HCT116 (cell line): Measurements from ENCODE around the gene TEX54. TPM values are rescaled to one million over a fixed set of nuclear protein-coding genes. Genes with fewer than 3 reads are reported as not detected.
A peak's percentile ranks its signal among the peaks of the same experiment; 100 is the strongest.

Experiments used
- ATAC-seq: fragments of 200-7000 bp; cut with Tn5 transposase; 2 replicates; pipeline ENCODE4 v1.9.1; 2020; ENCODE audit warnings: mild to moderate bottlenecking, moderate library complexity
- BruUV-seq: library from RNA; stranded (reverse); fragments of 400-500 nt; replicated peaks from 2 replicates; lab custom pipeline; 2021; lab: Mats Ljungman, UMichigan
- CTCF ChIA-PET: fragments of 300-600 bp; sonication (Branson Sonifier 250); formaldehyde crosslinking; loops from one replicate; lab custom pipeline; 2021; ENCODE audit warnings: antibody characterized with exemption; lab: Charles Lee
- POLR2A ChIA-PET: fragments of 300-600, 350-600 bp; sonication (Branson Sonifier 250); formaldehyde crosslinking; loops from one replicate; lab custom pipeline; 2021; ENCODE audit warnings: antibody characterized with exemption; lab: Charles Lee
- RAD21 ChIA-PET, 2 experiments: fragments of 300-600 bp; sonication (Branson Sonifier 250); formaldehyde crosslinking; loops; one replicate each; lab custom pipeline; 2023; ENCODE audit warnings: low total read pairs in 2 of 2; ENCODE audit not compliant: uncharacterized antibody in 2 of 2, unreplicated experiment in 2 of 2, low non-redundant PET in 1 of 2; lab: Charles Lee
- DNase-seq: peaks from one replicate; pipeline ENCODE4 v3.0.0-alpha.2; 2010; ENCODE audit warnings: low read depth, low spot score
- H2AFZ ChIP-seq: fragments of 200-600 bp; shearing (Covaris generic), sonication (generic); 2 replicates; pipeline ENCODE4 v1.6.1; 2017; ENCODE audit warnings: low read depth, mixed run types, mixed read lengths, antibody characterized with exemption, low read length; ENCODE audit not compliant: poor library complexity, severe bottlenecking
- H3K27ac ChIP-seq: 2 replicates; pipeline ENCODE4 v1.5.1; 2012; ENCODE audit warnings: low read depth, low read length
- H3K27me3 ChIP-seq: fragments of 200-600 bp; sonication (generic); 2 replicates; pipeline ENCODE4 v1.6.1; 2016; ENCODE audit warnings: mixed run types, low read length, mixed read lengths; ENCODE audit not compliant: insufficient read depth
- H3K36me3 ChIP-seq, 2 experiments: fragments of 200-500 bp in 1 of 2; fragments of 200-600 bp in 1 of 2; sonication (Bioruptor generic) in 1 of 2; sonication (generic) in 1 of 2; 2 replicates each; pipeline versions ENCODE4 v1.5.1 to v1.6.1; 2014 to 2016; ENCODE audit warnings: low read length in 2 of 2, inconsistent platforms in 1 of 2, mixed read lengths in 1 of 2, mixed run types in 1 of 2; ENCODE audit not compliant: insufficient read depth in 2 of 2, control insufficient read depth in 1 of 2
- H3K4me1 ChIP-seq, 2 experiments: fragments of 200-600 bp in 1 of 2; sonication (generic) in 1 of 2; 2 replicates each; pipeline versions ENCODE4 v1.5.1 to v1.6.1; 2012 to 2017; ENCODE audit warnings: low read length in 2 of 2, inconsistent platforms in 1 of 2, mild to moderate bottlenecking in 1 of 2, mixed read lengths in 1 of 2, mixed run types in 1 of 2, moderate library complexity in 1 of 2; ENCODE audit not compliant: insufficient read depth in 2 of 2, control insufficient read depth in 1 of 2
- H3K4me2 ChIP-seq: fragments of 200-600 bp; sonication (generic); 2 replicates; pipeline ENCODE4 v1.6.1; 2017; ENCODE audit warnings: mixed run types, low read length, mixed read lengths
- H3K4me3 ChIP-seq, 2 experiments: fragments of 200-600 bp in 1 of 2; sonication (generic) in 1 of 2; replicated peaks in 1 of 2; 2 replicates each; pipeline ENCODE4 v1.5.1; 2011 to 2016; ENCODE audit warnings: low read length in 2 of 2, control low read depth in 1 of 2, low read depth in 1 of 2, mild to moderate bottlenecking in 1 of 2, mixed read lengths in 1 of 2, mixed run types in 1 of 2
- H3K79me2 ChIP-seq: fragments of 200-600 bp; sonication (generic); 2 replicates; pipeline ENCODE4 v1.6.1; 2017; ENCODE audit warnings: mild to moderate bottlenecking, mixed run types, low read length, moderate library complexity, mixed read lengths; ENCODE audit not compliant: insufficient read depth
- H3K9ac ChIP-seq: fragments of 200-600 bp; sonication (generic); 2 replicates; pipeline ENCODE4 v1.6.1; 2016; ENCODE audit warnings: low read length, mixed read lengths
- H3K9me2 ChIP-seq: fragments of 200-600 bp; sonication (generic), shearing (Covaris generic); 2 replicates; pipeline ENCODE4 v1.6.1; 2017; ENCODE audit warnings: mixed run types, mild to moderate bottlenecking, moderate library complexity; ENCODE audit not compliant: insufficient read depth
- H3K9me3 ChIP-seq, 2 experiments: fragments of 200-500 bp in 1 of 2; fragments of 200-600 bp in 1 of 2; sonication (Bioruptor generic) in 1 of 2; sonication (generic) in 1 of 2; 2 replicates each; pipeline ENCODE4 v1.6.1; 2014 to 2017; ENCODE audit warnings: low read length in 2 of 2, mixed read lengths in 2 of 2, inconsistent platforms in 1 of 2, low read depth in 1 of 2, mild to moderate bottlenecking in 1 of 2, mixed run types in 1 of 2, moderate library complexity in 1 of 2; ENCODE audit not compliant: control insufficient read depth in 1 of 2, insufficient read depth in 1 of 2
- H4K20me1 ChIP-seq: fragments of 200-600 bp; sonication (generic), shearing (Covaris generic); 2 replicates; pipeline ENCODE4 v1.6.1; 2017; ENCODE audit warnings: mixed run types, mild to moderate bottlenecking, moderate library complexity; ENCODE audit not compliant: insufficient read depth
- ATF3 ChIP-seq: IDR thresholded peaks from 2 replicates; pipeline ENCODE4 v1.6.1; 2012
- CBX3 ChIP-seq: IDR thresholded peaks from 2 replicates; pipeline ENCODE4 v1.6.1; 2012; ENCODE audit warnings: low read depth
- CEBPB ChIP-seq: IDR thresholded peaks from 2 replicates; pipeline ENCODE4 v1.6.1; 2012; ENCODE audit warnings: low read depth
- CTCF ChIP-seq, 3 experiments: fragments of 200-600 bp in 1 of 3; sonication (generic) in 1 of 3; IDR thresholded peaks in 2 of 3; conservative IDR thresholded peaks in 1 of 3; 2 replicates each; pipeline ENCODE4 v1.5.1; 2012 to 2017; ENCODE audit warnings: low read depth in 2 of 3, low read length in 2 of 3, antibody characterized with exemption in 1 of 3, borderline replicate concordance in 1 of 3, control low read depth in 1 of 3, mild to moderate bottlenecking in 1 of 3, mixed read lengths in 1 of 3, mixed run types in 1 of 3, moderate library complexity in 1 of 3; ENCODE audit not compliant: insufficient read depth in 1 of 3
- EGR1 ChIP-seq: IDR thresholded peaks from 2 replicates; pipeline ENCODE4 v1.6.1; 2012; ENCODE audit warnings: low read depth
- ELF1 ChIP-seq: IDR thresholded peaks from 2 replicates; pipeline ENCODE4 v1.6.1; 2012; ENCODE audit warnings: low read depth, borderline replicate concordance
- EZH2 ChIP-seq: fragments of 200-600 bp; sonication (generic); IDR thresholded peaks from 2 replicates; pipeline ENCODE4 v1.6.1; 2017; ENCODE audit warnings: antibody characterized with exemption, mixed run types
- POLR2A ChIP-seq: IDR thresholded peaks from 2 replicates; pipeline ENCODE4 v1.7.0; 2011; ENCODE audit warnings: borderline replicate concordance; ENCODE audit not compliant: insufficient read depth, insufficient read length; ENCODE audit errors: extremely low read depth
- POLR2AphosphoS5 ChIP-seq: IDR thresholded peaks from 2 replicates; pipeline ENCODE4 v1.6.1; 2011; ENCODE audit warnings: mild to moderate bottlenecking, low read depth, low read length, moderate library complexity
- RAD21 ChIP-seq: IDR thresholded peaks from 2 replicates; pipeline ENCODE4 v1.6.1; 2012; ENCODE audit warnings: low read depth, mild to moderate bottlenecking
- REST ChIP-seq: IDR thresholded peaks from 2 replicates; pipeline ENCODE4 v1.6.1; 2012; ENCODE audit warnings: low read depth
- SIN3A ChIP-seq: IDR thresholded peaks from 2 replicates; pipeline ENCODE4 v1.6.1; 2012; ENCODE audit warnings: low read depth
- SP1 ChIP-seq: IDR thresholded peaks from 2 replicates; pipeline ENCODE4 v1.6.1; 2012; ENCODE audit warnings: low read depth
- TCF7L2 ChIP-seq: IDR thresholded peaks from 2 replicates; pipeline ENCODE4 v1.7.0; 2011; ENCODE audit warnings: borderline replicate concordance, inconsistent platforms; ENCODE audit not compliant: insufficient read depth, insufficient read length; ENCODE audit errors: extremely low read depth
- YY1 ChIP-seq: IDR thresholded peaks from 2 replicates; pipeline ENCODE4 v1.6.1; 2011; ENCODE audit warnings: low read length, low read depth, moderate library complexity, mild to moderate bottlenecking; ENCODE audit not compliant: insufficient replicate concordance; ENCODE audit errors: extremely low read depth
- ZFX ChIP-seq: fragments of 450-650 bp; IDR thresholded peaks from 2 replicates; pipeline ENCODE4 v1.6.1; 2017
- ZNF274 ChIP-seq: fragments of 200-500 bp; sonication (Bioruptor generic); IDR thresholded peaks from 2 replicates; pipeline ENCODE4 v1.6.1; 2014; ENCODE audit warnings: mild to moderate bottlenecking, low read depth, low read length, inconsistent platforms
- intact Hi-C: fragments of 100-400 bp; cut with micrococcal nuclease; formaldehyde crosslinking; loops from 2 replicates; pipeline ENCODE4 v1.10.0; 2022
- total RNA-seq: library from RNA; stranded (reverse); gene quantifications from one replicate; pipeline ENCODE4 v1.2.1, GENCODE V29; 2021; ENCODE audit not compliant: unreplicated experiment

TEX54 gene
- total RNA-seq, 1 experiment from 2014 or later, result not detected

GRCh38 chr11:62851807-62852522 lies 19.3 kb upstream of the TEX54 start:
- peaks cover 31 to 38% of the 10 kb centered on the region in 2 experiments for H3K36me3 ChIP-seq
- peak overlapping the region; percentile 85 for H3K27ac ChIP-seq
- H4K20me1 ChIP-seq, result peaks cover 33% of the 10 kb centered on the region
- no peaks in the 10 kb centered on the region for H3K9me2 ChIP-seq
- POLR2A ChIA-PET, result interaction anchor here (0.7 to 9.9 kb wide), 12 partner anchors 9 to 261 kb away, joined by 3 to 343 read pairs (median 7); partner anchors contain the start of genes HNRNPUL2, SLC3A2, STX5 and TEX54
- H3K9ac ChIP-seq, result peak overlapping the region; percentile 94
- peaks cover 34 to 64% of the 10 kb centered on the region in 2 experiments for H3K4me1 ChIP-seq
- H3K4me3 ChIP-seq, result no peak overlapping the region
- no peak overlapping the region for H2AFZ ChIP-seq
- BruUV-seq, result no TSS peak
- peaks cover 48% of the 10 kb centered on the region for H3K79me2 ChIP-seq
- intact Hi-C loops, result no loop called here
- H3K9me3 ChIP-seq, result no peaks in the 10 kb centered on the region
- TF ChIP-seq POLR2AphosphoS5 (no peak), REST (no peak), EZH2 (no peak), ZFX (no peak), SP1 (no peak; the same call in 1 of the 2 replicates), ZNF274 (no peak), CTCF (IDR thresholded peaks at IDR 0.05 in 2 of 3, conservative IDR thresholded peaks at IDR 0.05 in 1 of 3; ENCODE audit: borderline replicate concordance in 1 of 3, insufficient read depth in 1 of 3, low read depth in 2 of 3, low read length in 2 of 3) (no peak), ATF3 (no peak), CEBPB (no peak), EGR1 (no peak), ELF1 (no peak), TCF7L2 (no peak), CBX3 (no peak), POLR2A (no peak), SIN3A (no peak), YY1 (no peak), RAD21 (no peak)
- H3K4me2 ChIP-seq, result peak overlapping the region; percentile 87
- RAD21 ChIA-PET, result no interaction called here
- no peak for DNase-seq
- CTCF ChIA-PET, result interaction anchor here (0.7 kb wide), 1 partner anchor 29 kb away, joined by 3 read pairs; the partner anchor contains the start of gene SLC3A2
- ATAC-seq, result no peak; the same call in 1 of the 2 replicates
- H3K27me3 ChIP-seq, result no peaks in the 10 kb centered on the region
